IMR-90 (cell line): ENCODE results near the gene STRADA.

Experiments
- CEBPB ChIP-seq: IDR thresholded peaks from 2 replicates; pipeline ENCODE4 v1.6.1; 2012; ENCODE audit warnings: low read depth, low read length, improper control_type of control experiment
- ELK1 ChIP-seq: fragments of 150-350 bp; IDR thresholded peaks from 2 replicates; pipeline ENCODE4 v1.6.1; 2016; ENCODE audit warnings: low read depth, mild to moderate bottlenecking, low read length, moderate library complexity, borderline replicate concordance
- FOS ChIP-seq: fragments of 150-350 bp; IDR thresholded peaks from 2 replicates; pipeline ENCODE4 v1.6.1; 2016; ENCODE audit warnings: low read depth, low read length
- MXI1 ChIP-seq: IDR thresholded peaks from 2 replicates; pipeline ENCODE4 v1.6.1; 2012; ENCODE audit warnings: low read depth, mild to moderate bottlenecking, low read length, moderate library complexity, borderline replicate concordance
- POLR2A ChIP-seq: IDR thresholded peaks from 2 replicates; pipeline ENCODE4 v1.6.1; 2012; ENCODE audit warnings: mild to moderate bottlenecking, low read depth, low read length
- RAD21 ChIP-seq: IDR thresholded peaks from 2 replicates; pipeline ENCODE4 v1.6.1; 2012; ENCODE audit warnings: low read length, improper control_type of control experiment
- SMC3 ChIP-seq: fragments of 150-350 bp; IDR thresholded peaks from 2 replicates; pipeline ENCODE4 v1.6.1; 2016; ENCODE audit warnings: low read depth, mild to moderate bottlenecking, antibody characterized with exemption, low read length, moderate library complexity
- TF ChIP-seq, protein P1 (sequence below): conservative IDR thresholded peaks from 2 replicates; pipeline ENCODE4 v1.5.1; 2012; ENCODE audit warnings: mild to moderate bottlenecking, low read depth, low read length, improper control_type of control experiment

DNA sequence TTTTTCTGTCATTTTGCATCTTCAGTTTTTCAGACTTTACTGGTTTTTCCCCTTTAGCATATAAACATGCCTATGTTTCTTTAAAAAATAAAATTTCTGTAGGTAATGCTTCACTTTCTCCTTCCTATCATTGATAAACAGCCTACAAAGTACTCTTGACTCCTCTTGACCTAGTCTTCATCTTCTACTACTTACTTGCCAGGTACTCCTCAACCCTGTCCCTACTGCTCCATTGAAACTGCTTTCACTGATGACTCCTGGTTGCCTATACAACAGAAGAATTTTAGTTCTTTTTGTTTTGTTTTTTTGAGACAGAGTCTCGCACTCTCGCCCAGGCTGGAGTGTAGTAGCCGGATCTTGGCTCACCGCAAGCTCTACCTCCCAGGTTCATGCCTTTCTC is 39.3 kb upstream of the STRADA start:
- TF ChIP-seq CEBPB, result no peak
- TF ChIP-seq, protein P1, sequence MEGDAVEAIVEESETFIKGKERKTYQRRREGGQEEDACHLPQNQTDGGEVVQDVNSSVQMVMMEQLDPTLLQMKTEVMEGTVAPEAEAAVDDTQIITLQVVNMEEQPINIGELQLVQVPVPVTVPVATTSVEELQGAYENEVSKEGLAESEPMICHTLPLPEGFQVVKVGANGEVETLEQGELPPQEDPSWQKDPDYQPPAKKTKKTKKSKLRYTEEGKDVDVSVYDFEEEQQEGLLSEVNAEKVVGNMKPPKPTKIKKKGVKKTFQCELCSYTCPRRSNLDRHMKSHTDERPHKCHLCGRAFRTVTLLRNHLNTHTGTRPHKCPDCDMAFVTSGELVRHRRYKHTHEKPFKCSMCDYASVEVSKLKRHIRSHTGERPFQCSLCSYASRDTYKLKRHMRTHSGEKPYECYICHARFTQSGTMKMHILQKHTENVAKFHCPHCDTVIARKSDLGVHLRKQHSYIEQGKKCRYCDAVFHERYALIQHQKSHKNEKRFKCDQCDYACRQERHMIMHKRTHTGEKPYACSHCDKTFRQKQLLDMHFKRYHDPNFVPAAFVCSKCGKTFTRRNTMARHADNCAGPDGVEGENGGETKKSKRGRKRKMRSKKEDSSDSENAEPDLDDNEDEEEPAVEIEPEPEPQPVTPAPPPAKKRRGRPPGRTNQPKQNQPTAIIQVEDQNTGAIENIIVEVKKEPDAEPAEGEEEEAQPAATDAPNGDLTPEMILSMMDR, result no peak
- no peak for TF ChIP-seq POLR2A
- no peak for TF ChIP-seq RAD21
- TF ChIP-seq ELK1, result no peak
- no peak for TF ChIP-seq FOS
- TF ChIP-seq SMC3, result no peak
- TF ChIP-seq MXI1, result no peak
